AG09309 (cell line): Measurements from ENCODE around the gene COG1.

Experiments
- DNase-seq: peaks from one replicate; pipeline ENCODE4 v3.0.0-alpha.2; 2010; ENCODE audit warnings: low read depth
- H3K4me3 ChIP-seq: 2 replicates; pipeline ENCODE4 v1.5.1; 2011; ENCODE audit warnings: mild to moderate bottlenecking, low read depth, low read length, moderate library complexity; ENCODE audit not compliant: control insufficient read depth
- CTCF ChIP-seq: IDR thresholded peaks from 2 replicates; pipeline ENCODE4 v1.5.1; 2011; ENCODE audit warnings: mild to moderate bottlenecking, low read depth, low read length, inconsistent platforms; ENCODE audit not compliant: insufficient read depth, control insufficient read depth; ENCODE audit errors: missing control alignments

COG1 gene

DNA sequence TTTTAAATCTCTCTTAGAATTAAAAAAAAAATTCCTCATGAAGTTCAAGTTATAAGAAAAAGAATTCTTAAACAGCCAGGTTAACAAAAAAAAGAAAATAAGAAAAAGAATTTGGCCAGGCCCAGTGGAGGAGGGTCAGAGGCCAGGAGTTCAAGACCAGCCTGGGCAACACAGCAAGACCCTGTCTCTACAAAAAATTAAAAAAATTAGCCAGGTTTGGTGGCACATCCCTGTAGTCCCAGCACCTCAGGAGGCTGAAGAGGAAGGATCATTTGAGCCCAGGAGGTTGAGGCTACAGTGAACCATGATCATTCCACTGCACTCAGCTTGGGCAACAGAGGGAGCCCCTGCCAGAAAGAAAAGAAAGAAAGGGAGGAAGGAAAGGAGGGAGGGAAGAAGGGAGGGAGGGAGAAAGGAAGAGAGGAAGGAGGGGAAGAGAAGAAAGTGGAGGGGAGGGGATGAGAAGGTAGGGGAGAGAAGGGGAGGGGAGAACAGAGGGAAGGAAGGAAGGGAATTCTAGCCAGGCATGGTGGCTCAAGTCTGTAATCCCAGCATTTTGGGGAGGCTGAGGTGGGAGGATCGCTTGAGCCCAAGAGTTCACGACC, 30.9 kb downstream of the COG1 start:
- TF ChIP-seq CTCF = no peak
- no peak overlapping the region for H3K4me3 ChIP-seq
- DNase-seq = no peak

- DNase-seq = no peak
Observed at GRCh38 chr17:73224237-73224636, 31.4 kb downstream of the COG1 start.

GRCh38 chr17:73224663-73225305, 31.9 kb downstream of the COG1 start:
- DNase-seq = no peak
- no peak overlapping the region for H3K4me3 ChIP-seq
- TF ChIP-seq CTCF = no peak

More at GRCh38 chr17:73224237-73224636, 31.4 kb downstream of the COG1 start:
- H3K4me3 ChIP-seq = no peak overlapping the region
- TF ChIP-seq CTCF = no peak

- no peak for DNase-seq
- no peak for TF ChIP-seq CTCF
- H3K4me3 ChIP-seq = no peak overlapping the region
Observed at GRCh38 chr17:73226556-73227172, 33.8 kb downstream of the COG1 start.

GRCh38 chr17:73227379-73227778, 34.5 kb downstream of the COG1 start:
- H3K4me3 ChIP-seq = no peak overlapping the region
- no peak for TF ChIP-seq CTCF
- no peak for DNase-seq

DNA sequence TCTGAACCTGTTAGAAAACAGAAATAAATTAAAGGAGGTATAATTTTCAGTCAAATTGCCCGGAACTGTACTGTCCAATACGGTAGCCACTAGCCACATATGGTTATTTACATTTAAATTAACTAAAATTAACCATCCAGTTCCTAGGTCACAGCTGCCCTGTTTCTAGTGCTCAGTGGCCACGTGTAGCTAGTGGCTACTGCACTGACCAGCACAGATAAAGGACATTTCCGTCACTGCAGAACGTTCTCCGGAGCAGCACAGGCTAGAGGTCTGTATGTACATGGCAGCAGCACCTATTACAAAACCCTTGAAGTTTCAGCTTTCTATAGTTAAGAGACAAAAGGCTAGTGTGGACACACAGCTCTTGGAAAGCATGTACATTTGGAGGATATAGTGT, 35.1 kb downstream of the COG1 start:
- no peak overlapping the region for H3K4me3 ChIP-seq
- TF ChIP-seq CTCF = no peak
- no peak for DNase-seq
